B cell (primary cell): ENCODE data around the gene KCNJ1. TPM values are rescaled to one million over a fixed set of nuclear protein-coding genes. Genes with fewer than 3 reads are reported as not detected.

Experiments
- ATAC-seq: fragments of 200-7000 bp; cut with Tn5 transposase; one replicate; pipeline ENCODE4 v1.10.0; 2021; ENCODE audit warnings: low read depth, mild to moderate bottlenecking, moderate number of reproducible peaks, moderate library complexity
- CTCF ChIA-PET: fragments of 350-600 bp; sonication (Branson Sonifier 250); formaldehyde crosslinking; loops from one replicate; lab custom pipeline; 2021; ENCODE audit warnings: antibody characterized with exemption, inconsistent platforms; lab: Charles Lee
- POLR2A ChIA-PET: fragments of 350-600 bp; sonication (Branson Sonifier 250); formaldehyde crosslinking; loops from one replicate; lab custom pipeline; 2021; ENCODE audit warnings: antibody characterized with exemption; lab: Charles Lee
- DNase-seq: peaks from one replicate; pipeline ENCODE4 v3.0.0; 2013
- H2AFZ ChIP-seq: 2 replicates; pipeline ENCODE4 v1.6.1; 2012; ENCODE audit warnings: mild to moderate bottlenecking, low read depth, low read length; ENCODE audit not compliant: insufficient read depth, poor library complexity, severe bottlenecking
- H3K27ac ChIP-seq, 2 donors: 1 replicate in 1 of 2; 2 replicates in 1 of 2; pipeline ENCODE4 v1.5.1; 2012 to 2013; ENCODE audit warnings: low read length in 2 of 2, mild to moderate bottlenecking in 2 of 2, moderate library complexity in 1 of 2
- H3K27me3 ChIP-seq, 4 experiments: fragments of 200-600 bp in 1 of 4; sonication (generic) in 1 of 4; replicated peaks in 1 of 4; 1 replicate in 2 of 4; 2 replicates in 2 of 4; pipeline versions ENCODE4 v1.6.1 to v1.7.0; 2013 to 2016; ENCODE audit warnings: low read length in 3 of 4, mild to moderate bottlenecking in 2 of 4, mixed read lengths in 1 of 4, moderate library complexity in 1 of 4; ENCODE audit not compliant: insufficient read depth in 4 of 4, control insufficient read depth in 3 of 4; ENCODE audit errors: control extremely low read depth in 1 of 4
- H3K36me3 ChIP-seq, 2 experiments: replicated peaks in 1 of 2; 1 replicate in 1 of 2; 2 replicates in 1 of 2; pipeline versions ENCODE4 v1.6.1 to v1.7.1; 2013; ENCODE audit warnings: low read length in 1 of 2; ENCODE audit not compliant: insufficient read depth in 2 of 2, control insufficient read depth in 1 of 2; ENCODE audit errors: control extremely low read depth in 1 of 2, extremely low read depth in 1 of 2
- H3K4me1 ChIP-seq, 2 donors: fragments of 200-600 bp in 1 of 2; sonication (generic) in 1 of 2; 1 replicate in 1 of 2; 2 replicates in 1 of 2; pipeline versions ENCODE4 v1.5.1 to v1.6.1; 2013 to 2017; ENCODE audit warnings: low read length in 2 of 2; ENCODE audit not compliant: control insufficient read depth in 2 of 2, insufficient read depth in 2 of 2
- H3K4me2 ChIP-seq: replicated peaks from 2 replicates; pipeline ENCODE3; 2012; ENCODE audit warnings: mild to moderate bottlenecking, low read depth, low read length; ENCODE audit not compliant: poor library complexity, severe bottlenecking
- H3K4me3 ChIP-seq, 5 experiments: fragments of 200-600 bp in 1 of 5; sonication (generic) in 1 of 5; 1 replicate in 3 of 5; 2 replicates in 2 of 5; pipeline versions ENCODE4 v1.5.1 to v1.7.0; 2011 to 2016; ENCODE audit warnings: low read length in 4 of 5, mild to moderate bottlenecking in 4 of 5, low read depth in 2 of 5, control low read depth in 1 of 5, moderate library complexity in 1 of 5; ENCODE audit not compliant: insufficient read depth in 1 of 5; ENCODE audit errors: control extremely low read depth in 1 of 5, extremely low read depth in 1 of 5
- H3K79me2 ChIP-seq: fragments of 200-600 bp; sonication (generic); one replicate; pipeline ENCODE4 v1.6.0; 2016; ENCODE audit warnings: low read length; ENCODE audit not compliant: control insufficient read depth, insufficient read depth
- H3K9ac ChIP-seq: fragments of 200-600 bp; sonication (generic); 2 replicates; pipeline ENCODE4 v1.6.1; 2017; ENCODE audit warnings: mild to moderate bottlenecking, low read length, moderate library complexity
- H3K9me3 ChIP-seq, 3 donors: one replicate each; pipeline versions ENCODE4 v1.6.1 to v1.7.1; 2013; ENCODE audit warnings: low read length in 2 of 3; ENCODE audit not compliant: control insufficient read depth in 2 of 3, insufficient read depth in 1 of 3; ENCODE audit errors: control extremely low read depth in 1 of 3
- H4K20me1 ChIP-seq: 2 replicates; pipeline ENCODE4 v1.6.0; 2012; ENCODE audit warnings: mild to moderate bottlenecking, low read length; ENCODE audit not compliant: insufficient read depth, control insufficient read depth, poor library complexity, severe bottlenecking
- H3K27ac Mint-ChIP-seq: one replicate; pipeline ENCODE4 v1.8.0; 2021; ENCODE audit warnings: mixed read lengths
- H3K27me3 Mint-ChIP-seq: one replicate; pipeline ENCODE4 v1.8.0; 2021; ENCODE audit warnings: mixed read lengths
- H3K4me1 Mint-ChIP-seq: one replicate; pipeline ENCODE4 v1.8.0; 2021; ENCODE audit warnings: mixed read lengths
- H3K4me3 Mint-ChIP-seq: one replicate; pipeline ENCODE4 v1.8.0; 2021; ENCODE audit warnings: mixed read lengths
- H3K9me3 Mint-ChIP-seq: one replicate; pipeline ENCODE4 v1.8.0; 2022; ENCODE audit warnings: mixed read lengths; ENCODE audit not compliant: insufficient read depth
- EZH2 ChIP-seq: IDR thresholded peaks from 2 replicates; pipeline ENCODE4 v1.6.1; 2012; ENCODE audit warnings: borderline replicate concordance, low read depth, mild to moderate bottlenecking, moderate library complexity, low read length; ENCODE audit not compliant: insufficient read depth, poor library complexity, severe bottlenecking
- WGBS: methylation state at CpG from one replicate; pipeline ENCODE4 v1.1.5; 2013; ENCODE audit warnings: missing lambda C conversion rate; ENCODE audit not compliant: insufficient coverage; 5-methylcytosine and 5-hydroxymethylcytosine counted together
- intact Hi-C: fragments of 100-400 bp; cut with micrococcal nuclease; formaldehyde crosslinking; loops from one replicate; pipeline ENCODE4 v1.10.0; 2022
- polyA plus RNA-seq: library from polyadenylated mRNA; depleted of rRNA; stranded (reverse); fragments of >200 nt; gene quantifications from 2 replicates; pipeline ENCODE4 v1.2.3, GENCODE V29; 2012
- total RNA-seq, 2 donors: library from RNA; stranded (reverse); fragments of 120-200 nt in 1 of 2; gene quantifications; 1 replicate in 1 of 2; 2 replicates in 1 of 2; pipeline versions ENCODE4 v1.2.3 to v1.2.4, GENCODE V29; 2013 to 2022
- TF ChIP-seq, protein P1 (sequence below): fragments of 200-600 bp; IDR thresholded peaks from one replicate; pipeline ENCODE4 v1.8.0; 2022; ENCODE audit warnings: antibody characterized with exemption, mild to moderate bottlenecking

KCNJ1 gene
- total and polyA plus RNA-seq, 2 donors (not counting 1 experiment from before 2014, with no cell fraction given): not detected

DNA sequence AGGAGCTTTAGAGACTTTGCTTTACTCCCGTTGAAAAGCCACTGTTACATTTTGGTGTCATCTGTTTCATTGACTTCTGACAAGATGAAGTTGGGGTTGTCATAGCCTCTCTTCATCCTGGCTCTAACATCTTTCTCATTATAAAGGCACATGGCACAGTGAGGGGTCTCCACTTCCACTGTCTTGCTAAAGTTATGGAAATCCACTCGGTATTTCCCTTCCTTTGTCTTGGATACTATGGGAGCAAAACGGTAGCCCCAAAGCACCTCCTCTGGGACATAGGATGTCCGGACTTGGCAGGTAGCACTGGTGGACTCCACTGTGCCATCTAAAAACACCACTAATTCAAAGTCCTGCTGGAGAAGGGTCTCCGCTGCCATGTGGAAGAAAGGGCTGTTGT lies 28.0 kb downstream of the KCNJ1 start:
- Histone ChIP-seq H3K4me2 (no peak overlapping the region), H3K9me3 (peaks cover 0 to 12% (median 0%) of the 10 kb centered on the region in 3 donors), H2AFZ (no peak overlapping the region), H3K27ac (no peak overlapping the region), H3K4me3 (no peak overlapping the region), H3K27me3 (no peaks in the 10 kb centered on the region), H4K20me1 (no peaks in the 10 kb centered on the region), H3K79me2 (peaks cover 11% of the 10 kb centered on the region), H3K36me3 (no peaks in the 10 kb centered on the region), H3K4me1 (peaks cover 95 to 97% of the 10 kb centered on the region in 2 donors), H3K9ac (no peak overlapping the region)
- TF ChIP-seq, protein P1, sequence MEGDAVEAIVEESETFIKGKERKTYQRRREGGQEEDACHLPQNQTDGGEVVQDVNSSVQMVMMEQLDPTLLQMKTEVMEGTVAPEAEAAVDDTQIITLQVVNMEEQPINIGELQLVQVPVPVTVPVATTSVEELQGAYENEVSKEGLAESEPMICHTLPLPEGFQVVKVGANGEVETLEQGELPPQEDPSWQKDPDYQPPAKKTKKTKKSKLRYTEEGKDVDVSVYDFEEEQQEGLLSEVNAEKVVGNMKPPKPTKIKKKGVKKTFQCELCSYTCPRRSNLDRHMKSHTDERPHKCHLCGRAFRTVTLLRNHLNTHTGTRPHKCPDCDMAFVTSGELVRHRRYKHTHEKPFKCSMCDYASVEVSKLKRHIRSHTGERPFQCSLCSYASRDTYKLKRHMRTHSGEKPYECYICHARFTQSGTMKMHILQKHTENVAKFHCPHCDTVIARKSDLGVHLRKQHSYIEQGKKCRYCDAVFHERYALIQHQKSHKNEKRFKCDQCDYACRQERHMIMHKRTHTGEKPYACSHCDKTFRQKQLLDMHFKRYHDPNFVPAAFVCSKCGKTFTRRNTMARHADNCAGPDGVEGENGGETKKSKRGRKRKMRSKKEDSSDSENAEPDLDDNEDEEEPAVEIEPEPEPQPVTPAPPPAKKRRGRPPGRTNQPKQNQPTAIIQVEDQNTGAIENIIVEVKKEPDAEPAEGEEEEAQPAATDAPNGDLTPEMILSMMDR: no peak
- no peak for TF ChIP-seq EZH2
- peak overlapping the region; percentile 61 for H3K27ac Mint-ChIP-seq
- ChIA-PET POLR2A (no interaction called here), CTCF (interaction anchor here (20.7 to 26.5 kb wide), 2 partner anchors 6 to 12 kb away, joined by 417 read pairs; no protein-coding TSS in a partner anchor)
- H3K27me3 Mint-ChIP-seq: no peaks in the 10 kb centered on the region
- H3K4me3 Mint-ChIP-seq: no peak overlapping the region
- 100% methylated on average over 2 of the region's 5 CpGs for WGBS
- ATAC-seq (no peak), DNase-seq (no peak)
- H3K9me3 Mint-ChIP-seq: peaks cover 3% of the 10 kb centered on the region
- intact Hi-C loops: loop anchor here (10.0 kb wide), 1 partner anchor 804 kb away; no protein-coding TSS in a partner anchor
- peaks cover 96% of the 10 kb centered on the region for H3K4me1 Mint-ChIP-seq

DNA sequence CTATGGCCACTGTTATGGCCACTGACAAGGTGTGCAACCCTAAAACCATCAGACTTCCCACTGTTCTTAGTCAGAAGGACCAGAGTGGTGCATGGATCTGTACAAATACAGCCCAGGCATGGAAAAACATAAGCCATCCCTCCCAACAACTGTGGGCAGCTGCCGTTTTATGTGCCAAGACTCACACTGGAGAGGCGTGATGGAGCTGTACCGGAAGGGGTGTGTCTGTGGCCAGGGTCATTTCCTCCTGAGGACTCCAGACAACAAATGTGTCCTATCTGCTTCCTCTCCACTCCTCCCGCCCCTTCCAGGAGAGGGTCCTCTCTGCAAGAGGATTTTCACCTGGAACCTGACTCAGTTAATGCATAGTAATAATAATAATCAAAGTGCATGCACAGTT lies 29.5 kb downstream of the KCNJ1 start:
- no peak overlapping the region for H3K9ac ChIP-seq
- H3K27ac Mint-ChIP-seq: peak overlapping the region; percentile 41
- H3K4me1 Mint-ChIP-seq: peaks cover 94% of the 10 kb centered on the region
- ATAC-seq (no peak), DNase-seq (no peak)
- peaks cover 11% of the 10 kb centered on the region for H3K79me2 ChIP-seq
- peak overlapping the region; percentile 30 for H2AFZ ChIP-seq
- peak overlapping the region; percentile 38 for H3K4me2 ChIP-seq
- H3K27me3 Mint-ChIP-seq: no peaks in the 10 kb centered on the region
- intact Hi-C loops: loop anchor here (10.0 kb wide), 1 partner anchor 803 kb away; no protein-coding TSS in a partner anchor
- no peaks in the 10 kb centered on the region for H4K20me1 ChIP-seq
- H3K4me3 ChIP-seq: peak overlapping the region in 1 of 5 experiments; percentile 28
- H3K9me3 Mint-ChIP-seq: no peaks in the 10 kb centered on the region
- no CpG with 5 or more reads among the region's 4 CpGs for WGBS
- POLR2A ChIA-PET: no interaction called here
- H3K36me3 ChIP-seq: no peaks in the 10 kb centered on the region
- H3K4me1 ChIP-seq: peaks cover 93 to 97% of the 10 kb centered on the region in 2 donors
- no peak overlapping the region for H3K27ac ChIP-seq
- CTCF ChIA-PET: interaction anchor here (1.1 to 20.7 kb wide), 4 partner anchors 14 to 680 kb away, joined by 3 to 417 read pairs (median 4); no protein-coding TSS in a partner anchor
- peak overlapping the region; percentile 39 for H3K4me3 Mint-ChIP-seq
- H3K27me3 ChIP-seq: no peaks in the 10 kb centered on the region
- TF ChIP-seq EZH2: no peak
- TF ChIP-seq, protein P1: no peak
- H3K9me3 ChIP-seq: peaks cover 0 to 12% (median 0%) of the 10 kb centered on the region in 3 donors
